ENCODE results near the gene PPTC7.

GRCh38 chr12:110574044-110574443 is 9.1 kb downstream of the PPTC7 start:
- TF ChIP-seq CTCF (IDR thresholded peaks at IDR 0.05; ENCODE audit: poor library complexity), result no peak
- TF ChIP-seq EZH2 (IDR thresholded peaks at IDR 0.05; ENCODE audit: borderline replicate concordance), result no peak

Measured in hepatocyte (in vitro differentiated cells).